ENCODE results near the gene RASD2.
"Not testable (repeated sequence)": the region's sequence is repeated elsewhere in the genome, so short reads cannot be mapped to it uniquely, and the experiment has no call there.

The RASD2 gene

DNA sequence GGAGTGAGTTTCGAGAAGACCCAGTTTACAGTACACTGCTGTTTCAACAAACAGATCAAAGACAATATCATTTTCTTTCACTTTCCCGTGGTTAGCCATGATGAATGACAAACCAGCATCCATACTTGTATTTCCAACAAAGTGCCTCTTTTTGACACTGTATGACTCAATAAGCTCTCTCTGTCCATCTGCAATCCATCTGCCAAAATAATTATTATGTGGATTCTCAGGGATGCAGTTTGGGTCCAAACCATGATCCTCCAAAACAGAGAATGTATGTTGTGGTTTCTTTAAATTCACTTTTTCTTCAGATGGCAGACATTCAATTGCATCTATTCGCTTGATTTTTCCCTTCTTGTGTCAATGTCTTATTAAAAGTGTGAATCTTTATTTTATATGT lies 37.8 kb upstream of the RASD2 start:
- TF ChIP-seq, protein P1, sequence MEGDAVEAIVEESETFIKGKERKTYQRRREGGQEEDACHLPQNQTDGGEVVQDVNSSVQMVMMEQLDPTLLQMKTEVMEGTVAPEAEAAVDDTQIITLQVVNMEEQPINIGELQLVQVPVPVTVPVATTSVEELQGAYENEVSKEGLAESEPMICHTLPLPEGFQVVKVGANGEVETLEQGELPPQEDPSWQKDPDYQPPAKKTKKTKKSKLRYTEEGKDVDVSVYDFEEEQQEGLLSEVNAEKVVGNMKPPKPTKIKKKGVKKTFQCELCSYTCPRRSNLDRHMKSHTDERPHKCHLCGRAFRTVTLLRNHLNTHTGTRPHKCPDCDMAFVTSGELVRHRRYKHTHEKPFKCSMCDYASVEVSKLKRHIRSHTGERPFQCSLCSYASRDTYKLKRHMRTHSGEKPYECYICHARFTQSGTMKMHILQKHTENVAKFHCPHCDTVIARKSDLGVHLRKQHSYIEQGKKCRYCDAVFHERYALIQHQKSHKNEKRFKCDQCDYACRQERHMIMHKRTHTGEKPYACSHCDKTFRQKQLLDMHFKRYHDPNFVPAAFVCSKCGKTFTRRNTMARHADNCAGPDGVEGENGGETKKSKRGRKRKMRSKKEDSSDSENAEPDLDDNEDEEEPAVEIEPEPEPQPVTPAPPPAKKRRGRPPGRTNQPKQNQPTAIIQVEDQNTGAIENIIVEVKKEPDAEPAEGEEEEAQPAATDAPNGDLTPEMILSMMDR (IDR thresholded peaks at IDR 0.05; ENCODE audit: control insufficient read depth, insufficient read depth, low read depth, low read length, missing control alignments), result no peak
- H3K4me3 ChIP-seq (ENCODE audit: control insufficient read depth, low read depth, low read length), result no peak overlapping the region
- DNase-seq (ENCODE audit: low read depth), result no peak

DNA sequence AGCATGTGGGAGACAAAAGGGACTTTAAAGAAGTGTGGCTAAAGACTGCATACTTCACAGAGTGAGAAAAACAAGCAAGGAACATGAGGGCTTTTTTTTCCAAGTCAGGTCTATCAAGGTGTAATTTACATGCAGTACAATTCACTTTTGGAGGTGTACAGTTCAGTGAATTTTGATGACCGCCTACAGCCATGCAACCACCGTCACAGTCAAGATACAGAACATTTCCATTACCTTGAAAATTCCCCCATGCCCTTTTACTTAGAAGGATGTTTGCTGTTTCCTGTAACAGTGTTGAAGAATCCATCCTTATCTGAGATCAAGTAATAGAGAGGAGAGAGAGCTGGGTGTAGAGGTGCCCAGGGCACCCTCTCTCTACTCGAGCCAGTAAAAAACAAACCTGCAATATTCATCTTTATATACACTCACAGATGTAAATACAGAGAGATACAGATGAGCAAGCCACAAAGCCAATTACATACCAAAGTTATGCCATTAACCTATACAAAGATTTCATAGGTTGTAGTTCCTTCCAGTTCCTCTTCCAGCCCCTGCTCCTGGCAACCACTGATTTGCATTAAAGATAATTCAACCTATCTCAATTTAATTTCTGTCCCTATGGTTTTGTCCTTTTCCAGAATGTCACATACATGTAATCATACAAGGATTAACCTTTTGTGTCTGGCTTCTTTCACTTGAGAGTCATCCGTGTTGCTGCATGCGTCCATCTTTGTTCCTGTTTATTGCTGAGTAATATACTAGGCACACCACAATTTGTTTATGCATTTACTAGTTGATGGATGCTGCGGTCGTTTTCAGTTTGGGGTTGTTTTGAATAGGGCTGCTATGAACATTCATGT lies 35.0 kb upstream of the RASD2 start:
- no peak for DNase-seq (ENCODE audit: low read depth)
- H3K4me3 ChIP-seq (ENCODE audit: control insufficient read depth, low read depth, low read length), result no peak overlapping the region
- TF ChIP-seq, protein P1 (IDR thresholded peaks at IDR 0.05; ENCODE audit: control insufficient read depth, insufficient read depth, low read depth, low read length, missing control alignments), result no peak

DNA sequence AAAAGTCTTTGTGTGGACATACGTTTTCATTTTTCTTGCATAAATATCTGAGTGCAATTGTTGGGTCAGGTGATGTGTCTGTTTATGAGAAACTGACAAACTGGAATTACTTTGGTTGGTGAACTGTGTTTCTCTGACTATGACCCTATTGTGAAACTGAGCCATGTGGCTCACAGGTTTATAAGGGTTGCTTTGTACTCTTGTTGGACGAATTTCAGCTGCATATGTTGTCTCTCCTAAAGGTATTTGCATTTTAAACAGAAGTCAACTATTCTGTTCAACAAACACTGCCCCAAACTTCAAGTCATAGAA lies 34.4 kb upstream of the RASD2 start:
- H3K4me3 ChIP-seq (ENCODE audit: control insufficient read depth, low read depth, low read length), result no peak overlapping the region
- TF ChIP-seq, protein P1 (IDR thresholded peaks at IDR 0.05; ENCODE audit: control insufficient read depth, insufficient read depth, low read depth, low read length, missing control alignments), result no peak
- DNase-seq (ENCODE audit: low read depth), result no peak

DNA sequence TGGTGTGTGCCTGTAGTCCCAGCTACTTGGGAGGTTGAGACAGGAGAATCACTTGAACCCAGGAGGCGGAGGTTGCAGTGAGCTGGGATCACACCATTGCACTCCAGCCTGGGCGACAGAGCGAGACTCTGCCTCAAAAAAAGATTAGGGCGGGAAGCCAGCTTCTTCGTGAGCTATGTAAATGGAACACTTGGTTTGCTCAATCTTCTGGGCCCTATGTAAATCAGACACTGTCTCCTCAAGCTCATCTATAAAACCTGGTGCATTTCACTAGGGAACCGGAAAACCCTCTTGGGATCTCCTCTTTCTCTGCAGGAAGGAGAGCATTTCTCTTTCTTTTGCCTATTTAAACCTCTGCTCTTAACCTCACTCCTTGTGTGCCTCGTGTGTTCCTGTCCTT lies 32.8 kb upstream of the RASD2 start:
- not testable (repeated sequence) for H3K4me3 ChIP-seq (ENCODE audit: control insufficient read depth, low read depth, low read length); DNase-seq (ENCODE audit: low read depth)

DNA sequence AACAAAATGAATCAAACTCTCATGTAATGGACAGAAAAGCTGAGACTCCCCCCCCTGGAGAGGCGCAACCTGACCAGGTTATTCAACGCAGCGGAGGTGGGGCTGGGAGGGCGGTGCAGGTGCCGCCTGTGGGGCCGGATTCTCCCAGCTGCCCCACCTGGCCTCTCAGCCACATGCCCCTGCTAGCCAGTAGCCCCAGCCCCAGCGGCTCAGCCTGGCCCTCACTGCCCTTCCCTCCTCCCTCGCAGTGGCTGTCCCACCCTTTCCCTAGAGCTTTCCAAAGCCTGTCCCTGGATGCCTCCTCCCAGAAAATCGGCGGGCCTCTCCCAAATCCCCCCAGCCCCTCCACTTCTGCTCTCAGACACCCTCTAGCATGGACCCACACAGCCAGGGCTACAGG lies 31.2 kb upstream of the RASD2 start:
- TF ChIP-seq, protein P1 (IDR thresholded peaks at IDR 0.05; ENCODE audit: control insufficient read depth, insufficient read depth, low read depth, low read length, missing control alignments), result no peak
- no peak overlapping the region for H3K4me3 ChIP-seq (ENCODE audit: control insufficient read depth, low read depth, low read length)
- no peak for DNase-seq (ENCODE audit: low read depth)

DNA sequence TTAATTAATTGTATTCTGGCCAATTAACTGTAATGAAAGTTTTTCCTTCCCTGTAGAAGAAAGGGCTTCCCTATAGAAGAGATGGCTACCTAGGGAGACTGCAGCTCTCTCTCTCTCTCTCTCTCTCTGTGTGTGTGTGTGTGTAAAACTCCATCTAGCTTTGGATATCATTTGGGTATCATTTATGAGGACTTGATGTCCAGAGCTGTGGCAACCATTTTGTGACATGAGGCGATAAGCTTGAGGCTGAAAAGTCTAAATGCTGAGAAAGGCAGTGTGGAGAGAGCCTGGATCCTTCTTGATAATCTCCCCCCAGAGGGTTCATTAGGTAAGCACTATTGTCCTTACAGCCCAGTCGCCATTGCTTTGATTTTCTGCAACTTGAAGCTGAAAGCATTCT lies 30.7 kb upstream of the RASD2 start:
- H3K4me3 ChIP-seq (ENCODE audit: control insufficient read depth, low read depth, low read length), result no peak overlapping the region
- DNase-seq (ENCODE audit: low read depth), result no peak
- TF ChIP-seq, protein P1 (IDR thresholded peaks at IDR 0.05; ENCODE audit: control insufficient read depth, insufficient read depth, low read depth, low read length, missing control alignments), result no peak

DNA sequence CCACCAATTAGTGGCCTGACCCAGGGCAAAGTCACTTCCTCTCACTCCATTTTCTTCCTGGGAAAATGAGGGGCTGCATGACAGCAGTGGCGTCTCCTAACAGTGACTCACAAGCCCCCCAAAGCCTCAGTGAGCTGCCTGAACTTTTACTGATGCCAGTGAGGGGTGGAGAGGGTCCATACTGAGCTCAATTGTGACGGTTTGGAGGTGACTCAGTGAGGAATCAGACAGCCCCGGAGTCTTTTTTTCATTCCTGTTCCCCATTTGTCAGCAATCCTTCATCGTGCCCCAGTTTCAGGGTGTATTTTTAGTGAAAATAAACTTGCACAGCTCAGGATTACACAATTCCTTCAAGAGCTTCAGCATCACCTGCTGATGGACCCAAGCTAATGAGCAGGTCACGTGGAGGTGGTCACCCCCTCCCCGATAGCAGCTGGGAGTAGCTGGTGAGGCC lies 30.1 kb upstream of the RASD2 start:
- H3K4me3 ChIP-seq (ENCODE audit: control insufficient read depth, low read depth, low read length), result no peak overlapping the region
- TF ChIP-seq, protein P1 (IDR thresholded peaks at IDR 0.05; ENCODE audit: control insufficient read depth, insufficient read depth, low read depth, low read length, missing control alignments), result no peak
- no peak for DNase-seq (ENCODE audit: low read depth)
